ENCODE results near the gene IRF1.
A peak's percentile ranks its signal among the peaks of the same experiment; 100 is the strongest.

IRF1 gene

DNA sequence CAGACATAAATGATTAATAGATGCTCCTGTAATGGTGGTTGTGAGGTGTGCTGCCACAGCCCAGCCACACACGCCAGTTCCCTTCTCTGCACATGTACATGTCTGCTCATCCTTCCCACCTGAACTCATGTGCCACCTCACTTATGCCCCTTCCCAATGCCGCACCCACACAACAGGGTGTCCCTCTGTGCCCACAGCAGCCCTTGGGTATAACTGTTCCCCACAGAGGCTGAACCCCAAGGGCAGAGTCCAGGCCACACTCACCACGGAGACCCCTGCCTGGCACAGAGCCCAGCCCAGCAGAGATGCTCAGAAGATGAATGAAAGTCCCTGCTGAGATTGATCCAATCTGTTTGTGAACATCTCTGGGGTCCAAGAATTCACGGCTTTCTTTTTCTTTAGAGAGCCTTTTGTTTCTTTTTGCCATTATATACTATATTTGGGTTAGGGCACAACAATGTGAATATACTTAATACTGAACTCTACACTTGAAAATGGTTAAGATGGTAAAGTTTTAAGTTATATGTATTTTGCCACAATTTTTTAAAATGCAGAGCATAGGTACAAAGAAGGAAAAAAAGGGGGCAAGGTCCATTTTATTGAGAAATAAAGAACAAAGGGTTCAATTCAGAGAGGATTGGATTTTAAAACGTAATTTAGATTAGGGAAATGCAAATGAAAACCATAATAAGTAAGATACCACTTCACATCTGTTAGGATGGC, 29.6 kb downstream of the IRF1 start:
- no peak for DNase-seq (ENCODE audit: low read depth)

DNA sequence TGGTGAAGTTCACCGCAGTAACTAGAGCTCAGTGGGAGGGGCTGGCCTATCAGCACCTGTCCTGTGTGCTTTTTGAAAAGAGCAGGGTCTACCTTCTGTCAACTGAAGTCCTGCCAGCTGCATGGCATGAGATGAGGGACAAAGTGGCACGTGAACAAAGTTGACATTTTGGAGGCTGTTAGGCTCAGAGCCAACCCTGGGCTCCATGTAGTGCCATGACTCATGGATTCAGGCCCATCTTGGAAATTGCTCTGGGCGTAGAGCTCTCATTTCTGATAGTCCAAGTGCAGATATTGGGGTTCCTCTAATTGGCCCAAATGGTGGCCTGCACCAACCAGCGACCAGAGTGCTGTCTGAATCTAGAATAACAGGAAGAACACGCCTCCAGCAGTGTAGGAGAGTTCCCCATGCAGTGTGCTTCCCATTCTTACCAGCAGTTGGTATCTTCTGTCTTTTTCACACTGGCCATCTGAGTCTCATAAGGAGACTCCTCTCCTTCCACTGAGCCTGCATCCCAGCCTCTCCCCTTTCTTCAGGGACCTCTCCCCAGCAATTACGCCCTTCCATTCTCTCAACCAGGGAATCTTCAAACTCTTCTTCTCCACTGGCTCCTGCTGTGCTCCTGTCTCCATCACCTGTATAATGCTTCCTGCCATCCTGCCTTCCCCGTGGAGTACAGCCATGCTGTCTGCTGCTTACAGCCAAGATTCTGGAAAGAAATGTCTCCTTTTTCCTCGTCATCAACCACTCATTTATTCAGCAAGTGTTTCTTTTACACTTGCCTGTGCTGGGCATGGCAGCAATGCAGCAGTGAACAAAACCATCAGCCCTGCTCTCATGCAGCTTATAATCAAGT, 30.4 kb downstream of the IRF1 start:
- no peak for DNase-seq (ENCODE audit: low read depth)

DNA sequence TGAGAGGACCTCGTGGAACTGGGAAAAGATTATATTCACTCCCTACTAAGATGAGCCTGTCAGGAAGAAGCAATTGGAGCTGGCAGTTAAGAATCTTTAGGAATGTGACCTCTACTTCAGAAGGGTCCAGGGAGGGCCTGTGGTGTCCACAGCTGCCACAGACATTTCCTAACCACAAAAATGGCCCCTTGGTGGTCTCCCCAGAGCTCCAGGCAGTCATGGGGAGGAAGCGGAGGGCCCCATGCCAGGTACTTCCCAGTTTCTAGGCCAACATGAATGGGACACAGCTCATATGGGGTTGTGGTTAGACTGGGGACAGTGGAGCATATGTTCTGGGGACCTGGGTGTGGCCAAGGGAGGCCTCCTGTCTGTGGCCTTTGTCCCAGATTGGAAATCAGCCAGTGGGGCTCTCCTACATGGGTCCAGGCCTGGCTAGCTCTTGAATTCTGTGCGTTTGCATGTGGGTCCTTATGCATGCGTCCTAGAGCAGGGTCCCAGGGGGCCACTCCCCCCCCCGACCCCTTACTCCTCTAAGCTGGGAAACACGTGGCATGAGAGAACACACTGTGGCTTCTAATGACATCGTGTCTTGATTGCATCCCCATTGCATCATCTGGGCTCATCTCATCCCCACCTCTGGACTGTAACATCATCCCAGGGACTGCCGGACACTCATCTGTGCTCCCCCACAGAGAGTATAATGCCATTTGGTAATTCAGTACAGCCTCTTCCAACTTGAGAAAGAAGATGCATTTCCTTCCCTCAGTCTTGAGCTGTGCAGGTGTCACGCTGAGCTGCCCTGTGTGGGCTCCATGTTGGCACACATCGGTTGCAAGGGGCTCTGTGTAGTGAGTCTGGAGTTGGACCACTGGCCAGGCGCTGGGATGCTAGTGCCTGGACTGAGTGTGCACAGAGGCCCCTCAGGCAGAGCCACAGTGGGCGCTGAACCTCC, 31.3 kb downstream of the IRF1 start:
- DNase-seq (ENCODE audit: low read depth): no peak

DNA sequence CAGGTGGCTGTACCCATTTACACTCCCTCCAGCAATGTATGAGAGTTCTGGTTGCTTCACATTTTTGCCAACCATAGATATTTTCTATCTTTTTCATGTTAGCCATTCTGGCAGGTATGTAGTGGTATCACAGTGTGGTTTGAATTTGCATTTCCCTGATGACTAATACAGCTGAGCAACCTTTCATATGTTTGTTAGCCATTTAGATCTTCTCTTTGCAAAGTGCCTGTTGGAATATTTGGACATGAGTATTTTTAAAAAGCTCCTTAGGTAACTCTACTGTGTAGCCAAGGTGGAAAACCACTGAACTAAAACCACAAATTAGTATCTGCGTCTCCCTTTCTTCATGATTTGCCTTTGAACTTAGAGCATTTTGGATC, 31.9 kb downstream of the IRF1 start:
- no peak for DNase-seq (ENCODE audit: low read depth)

DNA sequence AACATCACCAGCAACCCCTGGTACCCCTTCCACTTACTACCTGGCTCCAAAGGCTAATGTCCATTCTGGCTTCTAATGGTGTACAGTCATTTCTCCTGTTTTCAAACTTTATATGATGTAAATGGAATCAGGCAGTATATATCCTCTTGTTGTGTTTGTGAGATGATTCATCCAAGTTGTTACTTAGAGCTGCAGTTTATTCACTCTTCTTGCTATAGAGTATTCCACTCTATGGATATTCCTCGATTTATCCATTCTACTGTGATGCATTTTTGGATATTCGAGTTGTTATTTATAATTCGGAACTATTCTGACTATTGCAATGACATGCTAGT, 32.4 kb downstream of the IRF1 start:
- no peak for DNase-seq (ENCODE audit: low read depth)

DNA sequence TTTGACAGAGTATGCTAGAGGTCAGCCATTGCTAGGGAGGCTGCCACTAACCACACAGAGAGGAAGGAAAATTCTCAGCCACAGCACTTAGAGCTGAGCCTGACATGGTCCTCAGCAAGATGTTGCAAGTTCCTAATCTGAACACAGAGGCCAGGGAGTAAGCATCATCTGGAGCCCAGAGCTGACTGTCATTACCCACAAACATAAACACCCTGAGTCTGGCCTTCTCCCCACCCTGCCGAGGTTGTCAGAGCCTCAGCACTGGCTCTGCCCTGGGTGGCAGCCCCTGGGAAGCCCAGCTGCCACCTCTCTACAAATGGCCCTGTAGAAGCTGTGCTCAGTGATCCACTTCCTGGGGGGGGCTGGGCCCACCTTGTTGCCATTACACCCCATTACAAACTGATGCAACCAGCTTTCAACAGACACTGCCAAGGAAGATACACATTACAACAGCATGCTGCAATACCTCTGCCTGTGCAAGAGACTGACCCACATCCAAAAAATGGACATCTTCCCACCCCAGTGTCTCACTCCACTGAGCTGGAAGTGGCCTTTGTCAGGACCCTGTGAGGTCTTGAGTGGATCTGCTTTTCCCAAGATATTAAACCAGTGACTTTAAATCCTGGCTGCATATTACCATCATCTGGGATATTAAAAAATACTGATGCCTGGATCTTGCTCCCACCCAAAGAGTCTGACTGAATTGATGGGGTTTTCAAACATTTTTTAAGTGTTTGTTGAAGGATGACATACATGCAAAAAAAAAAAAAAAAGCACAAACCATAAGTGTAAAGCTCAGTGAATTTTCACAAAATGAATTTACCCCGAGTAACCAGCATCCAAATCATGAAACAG, 33.0 kb downstream of the IRF1 start:
- DNase-seq (ENCODE audit: low read depth): peak; percentile 43

DNA sequence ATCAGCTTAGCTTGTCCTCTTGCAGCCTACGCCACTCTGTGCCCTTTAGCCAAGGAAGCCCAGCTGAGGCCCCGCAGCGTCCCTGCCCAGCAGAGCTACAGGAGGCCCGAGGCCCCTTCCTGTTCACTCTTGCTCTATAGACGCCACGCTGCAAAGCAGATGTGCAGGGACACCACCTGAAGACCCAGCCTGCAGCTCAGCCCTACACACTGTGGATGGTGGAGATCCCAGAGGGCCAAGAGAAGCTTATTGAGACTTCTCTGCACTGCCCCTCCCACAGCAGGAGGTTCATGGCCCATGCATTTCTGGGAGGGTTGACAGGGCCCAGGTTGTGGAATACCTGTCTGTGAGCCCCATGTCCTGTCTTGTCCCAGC, 33.6 kb downstream of the IRF1 start:
- DNase-seq (ENCODE audit: low read depth): no peak

DNA sequence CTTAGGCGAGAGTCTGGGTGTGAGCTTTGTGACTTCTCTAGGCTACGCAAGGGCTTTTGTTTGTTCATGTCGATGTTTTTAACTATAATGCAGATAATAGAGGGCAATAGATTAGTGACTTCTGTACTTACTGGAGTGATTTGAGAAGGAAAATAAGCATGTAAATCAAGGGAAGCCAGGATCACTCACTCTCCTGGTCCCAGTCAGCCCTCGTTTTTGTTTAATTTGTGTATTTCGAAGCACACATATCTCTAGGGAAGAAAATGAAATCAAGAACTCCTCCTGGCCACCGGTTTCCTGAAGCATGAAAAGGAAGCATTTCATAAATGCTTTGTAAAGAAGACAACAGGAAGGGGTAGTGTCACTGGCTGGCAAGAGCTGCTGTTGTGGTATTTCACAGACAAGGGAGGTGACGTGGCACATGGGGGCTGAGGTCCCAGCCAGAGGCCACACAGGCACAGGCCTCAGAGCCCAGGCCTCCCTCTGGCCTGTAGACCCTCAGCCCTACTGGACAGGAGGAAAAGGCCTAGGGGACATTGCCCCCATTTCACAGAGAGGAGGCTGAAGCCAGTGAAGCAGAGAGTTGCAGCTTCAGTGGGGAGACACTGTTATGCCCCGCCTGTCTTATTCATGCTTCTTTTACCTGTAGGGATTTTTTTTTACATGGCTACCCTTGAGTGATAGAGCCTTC, 34.1 kb downstream of the IRF1 start:
- no peak for DNase-seq (ENCODE audit: low read depth)

DNA sequence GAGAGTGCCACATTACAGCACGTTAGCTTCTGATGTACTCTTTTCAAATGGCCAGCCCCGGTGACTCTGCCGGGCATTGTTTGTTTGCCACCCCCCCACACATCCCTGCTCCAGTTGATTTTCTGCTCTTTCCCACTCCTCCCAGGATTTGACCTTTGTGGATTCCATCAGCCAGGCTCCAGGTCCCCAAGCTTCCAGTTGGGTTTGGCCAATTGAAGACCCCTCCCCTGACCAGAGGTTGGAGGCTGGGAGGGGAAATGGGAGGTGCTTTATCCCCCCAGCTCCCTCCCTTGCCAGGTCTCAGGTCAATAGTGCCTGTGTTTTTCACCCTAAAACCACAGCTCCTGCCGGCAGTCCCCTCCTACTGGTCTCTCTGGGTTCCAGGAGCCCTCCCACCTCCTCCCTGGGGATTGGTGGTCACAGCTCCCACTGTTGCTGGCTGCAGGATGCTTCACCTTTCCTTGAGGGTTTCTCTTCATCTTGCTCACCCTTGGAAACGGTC, 34.9 kb downstream of the IRF1 start:
- no peak for DNase-seq (ENCODE audit: low read depth)

DNA sequence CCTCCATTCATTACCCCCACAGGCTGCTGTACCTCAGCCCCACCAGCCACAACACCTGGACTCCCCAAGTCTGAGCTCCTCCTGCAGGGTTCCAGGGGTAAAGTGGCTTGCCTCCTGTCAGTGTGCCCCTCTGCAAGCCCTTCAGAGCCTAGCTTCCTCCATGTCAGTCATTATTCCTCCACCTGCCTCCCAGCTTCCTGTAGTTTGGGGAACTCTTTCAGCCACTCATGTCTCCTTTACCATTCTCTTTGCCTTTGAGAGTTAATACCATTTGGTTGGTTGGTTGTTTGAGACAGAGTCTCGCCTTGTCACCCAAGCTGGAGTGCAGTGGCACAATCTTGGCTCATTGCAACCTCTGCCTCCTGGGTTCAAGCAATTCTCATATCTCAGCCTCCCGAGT, 36.2 kb downstream of the IRF1 start:
- DNase-seq (ENCODE audit: low read depth): no peak

DNA sequence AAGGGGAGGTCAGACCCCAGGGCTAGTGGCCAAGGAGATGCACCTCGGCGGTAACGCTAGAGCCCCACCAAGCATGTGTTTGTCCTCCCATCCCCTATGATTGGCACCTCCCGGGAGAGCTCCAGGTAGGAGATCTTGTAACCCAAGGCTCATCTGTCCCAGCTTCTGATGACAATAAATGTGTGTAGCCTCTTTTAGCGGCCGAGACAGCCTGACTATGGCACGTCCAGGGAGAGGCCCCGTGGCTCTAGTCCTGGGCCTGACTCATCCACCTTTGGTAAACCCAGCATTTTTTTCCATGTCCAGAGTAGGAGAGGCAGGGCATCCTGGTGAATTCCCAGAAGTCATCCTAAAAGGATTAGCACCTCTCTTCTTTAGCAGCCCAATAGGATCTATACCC, 39.2 kb downstream of the IRF1 start:
- no peak for DNase-seq (ENCODE audit: low read depth)

DNA sequence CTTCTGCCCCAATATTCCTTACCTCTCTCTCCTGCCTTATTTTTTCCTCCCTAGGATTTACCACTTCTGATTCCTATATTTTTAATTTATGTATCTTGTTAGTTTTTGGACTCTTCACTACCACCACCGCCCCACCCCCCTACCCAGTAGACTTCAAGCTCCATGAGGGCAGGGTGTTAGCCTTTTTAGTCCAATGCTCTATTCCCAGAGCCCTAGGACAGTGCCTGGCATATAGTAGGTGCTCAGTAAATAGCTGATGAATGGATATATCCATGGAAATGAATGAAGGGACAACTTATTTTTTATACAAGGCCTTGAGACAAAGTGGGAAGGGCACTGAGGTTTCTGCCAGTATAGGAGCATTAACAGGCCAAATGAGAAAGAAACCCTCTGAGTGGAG, 41.5 kb downstream of the IRF1 start:
- DNase-seq (ENCODE audit: low read depth): no peak

DNA sequence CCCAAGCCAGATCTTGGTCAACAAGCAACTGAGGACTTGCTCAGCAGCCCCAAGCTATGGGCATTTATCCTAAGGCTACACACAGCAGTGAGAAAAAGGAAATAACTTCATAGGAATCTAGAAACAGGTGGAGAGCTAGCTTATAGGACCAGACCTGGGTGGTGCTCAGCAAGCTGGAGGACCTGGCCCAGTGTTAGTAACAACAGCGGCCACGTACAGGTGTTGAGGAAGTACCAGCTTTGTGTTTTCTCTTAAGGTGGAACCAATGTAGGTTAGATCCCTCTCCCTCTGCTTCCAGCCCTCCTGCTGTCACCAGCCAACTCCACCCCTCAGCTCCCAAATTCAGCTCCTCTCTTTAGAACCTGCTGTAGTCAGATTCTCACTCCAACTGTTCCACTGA, 43.4 kb downstream of the IRF1 start:
- DNase-seq (ENCODE audit: low read depth): no peak

DNA sequence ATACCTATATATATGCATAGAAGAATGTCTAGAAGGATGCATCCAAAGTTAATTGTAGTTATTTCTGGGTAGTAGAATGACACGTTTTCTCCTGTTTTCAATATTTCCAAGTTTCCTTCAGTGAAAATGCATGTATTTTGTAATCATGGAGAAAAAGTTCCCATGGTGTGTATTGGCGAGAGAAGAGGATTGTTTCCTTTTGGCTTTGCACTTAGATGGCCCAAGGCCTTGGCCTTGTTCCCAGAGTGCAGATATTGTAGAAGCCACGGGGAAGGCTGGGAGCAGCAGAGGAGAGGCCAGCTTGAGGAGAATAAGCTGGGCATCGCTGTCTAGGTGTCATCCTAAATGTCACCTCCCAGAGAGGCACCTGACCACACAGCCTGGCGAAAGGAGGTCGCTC, 44.0 kb downstream of the IRF1 start:
- peak; percentile 83 for DNase-seq (ENCODE audit: low read depth)

DNA sequence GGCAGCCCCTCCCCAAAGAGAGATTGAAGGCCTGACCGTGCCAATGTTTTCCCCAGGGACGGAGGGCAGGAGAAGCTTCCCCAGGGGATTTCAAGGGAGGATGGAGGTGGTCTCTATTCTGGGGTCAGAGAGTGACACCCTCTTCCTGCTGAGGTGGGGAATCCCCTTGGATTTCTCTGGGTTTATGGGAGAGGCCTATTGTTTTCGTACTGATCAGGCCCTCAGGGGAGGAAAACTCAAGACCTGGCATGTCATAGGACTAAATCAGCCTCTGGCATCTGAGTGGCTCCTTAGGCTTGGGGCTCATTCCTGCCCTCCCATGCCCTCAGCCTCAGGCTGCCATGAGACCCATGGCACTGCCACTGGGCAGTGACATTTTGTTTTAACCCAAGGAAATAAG, 44.6 kb downstream of the IRF1 start:
- no peak for DNase-seq (ENCODE audit: low read depth)

DNA sequence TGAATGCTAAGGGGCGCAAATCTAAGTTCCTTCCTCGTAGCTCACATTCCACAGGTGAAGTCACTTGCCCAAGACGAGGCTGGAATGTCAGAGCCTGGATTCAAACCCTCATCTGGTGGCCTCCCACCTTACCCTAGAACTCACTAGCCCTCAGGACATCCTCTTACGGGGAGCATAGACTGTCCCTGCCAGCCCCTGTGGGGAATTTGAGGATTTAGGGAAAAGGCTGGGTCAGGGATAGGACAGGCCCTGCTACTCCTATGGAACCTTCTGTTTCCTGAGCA, 45.0 kb downstream of the IRF1 start:
- no peak for DNase-seq (ENCODE audit: low read depth)

DNA sequence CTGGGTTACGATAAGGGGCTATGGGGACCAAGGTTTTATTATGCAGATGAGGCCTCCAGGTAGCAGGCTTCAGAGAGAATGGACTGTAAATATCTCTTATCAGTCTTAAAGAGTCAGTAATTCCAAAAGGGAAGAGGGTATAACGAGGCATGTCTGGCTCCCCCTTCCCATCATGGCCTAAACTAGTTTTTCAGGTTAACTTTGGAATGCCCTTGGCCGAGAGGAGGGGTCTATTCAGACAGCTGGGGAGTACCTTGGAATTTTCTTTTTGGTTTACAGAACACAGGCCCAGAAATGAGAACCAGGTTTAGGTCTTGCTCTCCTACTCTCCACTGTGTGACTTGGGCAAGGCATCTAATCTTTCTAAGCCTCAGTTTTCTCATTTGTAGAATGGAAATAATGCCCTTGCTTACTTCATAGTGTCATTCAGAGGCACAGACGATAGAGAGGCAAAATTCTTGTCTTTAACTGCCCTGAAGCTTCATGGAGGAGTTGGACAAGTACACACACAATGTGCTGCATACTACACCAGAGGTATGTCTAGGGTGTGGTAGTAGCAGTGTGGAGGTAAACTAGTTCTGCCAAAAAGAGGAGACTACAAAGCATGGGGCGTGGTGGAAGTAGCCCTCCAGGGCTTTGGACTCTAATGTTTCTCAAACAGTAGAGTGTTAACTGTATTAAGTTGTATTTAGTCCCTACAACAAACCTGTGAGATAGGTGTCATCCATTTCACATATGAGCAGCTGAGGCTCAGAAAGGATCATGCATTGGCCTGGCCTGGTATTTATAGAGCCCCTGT, 45.5 kb downstream of the IRF1 start:
- DNase-seq (ENCODE audit: low read depth): no peak

DNA sequence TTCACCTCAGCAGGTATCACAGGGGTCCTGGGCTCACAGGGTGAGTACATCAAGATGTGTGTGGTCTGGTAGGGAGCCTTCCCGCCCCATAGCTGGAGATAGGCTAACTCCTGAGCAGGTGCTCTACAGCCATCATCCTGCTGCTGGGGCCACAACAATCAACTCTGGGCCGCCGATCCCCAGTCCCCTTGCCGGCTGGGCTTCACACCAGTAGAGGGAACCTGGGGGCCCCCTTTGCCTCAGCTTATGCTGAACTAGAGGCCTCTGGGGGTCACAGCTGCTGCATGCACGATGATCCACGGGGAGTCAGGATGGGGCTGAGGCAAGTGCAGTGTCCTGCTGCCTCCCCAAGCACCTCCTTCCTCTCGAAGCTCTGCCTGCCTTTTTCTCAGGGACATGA, 46.5 kb downstream of the IRF1 start:
- DNase-seq (ENCODE audit: low read depth): no peak

DNA sequence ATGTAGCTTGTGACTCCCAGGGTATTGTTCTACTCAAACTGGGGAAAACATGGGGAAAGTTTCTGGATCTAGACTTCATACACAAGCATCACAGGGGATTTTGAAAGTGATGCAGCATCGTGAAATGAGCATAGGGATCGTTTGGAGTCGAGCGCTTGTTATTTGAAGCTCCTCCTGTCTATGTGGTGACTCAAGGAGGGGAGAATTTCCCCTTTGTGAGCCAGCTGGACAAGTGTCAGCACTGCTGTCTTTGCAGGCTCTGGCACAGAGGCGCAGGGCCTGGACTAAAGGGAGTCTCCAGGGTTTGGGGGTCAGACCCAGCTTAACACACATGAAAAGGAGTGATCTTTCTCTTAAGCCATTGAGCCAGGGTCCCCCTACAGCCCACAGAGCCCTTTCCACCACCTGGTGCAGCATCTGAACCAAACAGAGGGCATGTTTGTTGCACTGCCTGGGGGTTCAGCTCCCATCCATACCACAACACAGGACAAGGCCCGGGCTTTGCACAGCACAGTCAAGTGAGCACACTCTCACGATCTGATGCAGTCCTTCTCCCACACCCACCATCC, 51.0 kb downstream of the IRF1 start:
- DNase-seq (ENCODE audit: low read depth): peak; percentile 95

DNA sequence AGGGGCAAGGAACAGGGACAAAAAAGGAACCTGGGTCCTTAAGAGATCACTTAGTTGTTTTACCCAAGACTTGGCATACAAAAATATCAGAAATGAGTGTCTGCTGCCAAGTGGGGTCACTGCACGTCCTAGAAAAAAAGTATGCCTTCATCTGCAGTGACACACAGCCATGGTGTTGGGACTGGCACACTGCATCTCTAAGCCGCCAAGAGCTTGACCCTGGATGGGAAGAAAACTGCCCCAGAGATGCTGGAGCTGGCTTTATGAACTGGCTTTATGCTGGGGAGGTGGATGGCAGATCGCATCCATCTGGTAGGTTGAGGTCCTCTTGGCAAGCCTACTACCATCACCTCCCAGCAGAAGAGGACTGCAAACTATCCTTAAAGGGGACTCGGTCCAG, 51.7 kb downstream of the IRF1 start:
- no peak for DNase-seq (ENCODE audit: low read depth)

Measured in stromal cell of bone marrow (primary cell).